WTC11 (cell line): ENCODE data around the gene LAP3.

Source experiments
- ATF6 ChIP-seq: sonication (generic); formaldehyde crosslinking; IDR thresholded peaks from 2 replicates; pipeline ENCODE4 v1.8.1; 2023; ENCODE audit warnings: mild to moderate bottlenecking, missing genetic modification reagents
- JUN ChIP-seq: sonication (generic); formaldehyde crosslinking; IDR thresholded peaks from 2 replicates; pipeline ENCODE4 v1.8.0; 2023; ENCODE audit warnings: mild to moderate bottlenecking, missing genetic modification reagents
- MLX ChIP-seq: sonication (generic); formaldehyde crosslinking; IDR thresholded peaks from 2 replicates; pipeline ENCODE4 v1.8.1; 2023; ENCODE audit warnings: mild to moderate bottlenecking, missing genetic modification reagents, moderate library complexity
- MXD4 ChIP-seq: fragments of 250-450 bp; sonication (Bioruptor Pico); IDR thresholded peaks from 2 replicates; pipeline ENCODE4 v1.8.0; 2021; ENCODE audit warnings: mild to moderate bottlenecking, moderate library complexity, borderline replicate concordance
- NR2C2 ChIP-seq: sonication (generic); formaldehyde crosslinking; IDR thresholded peaks from 2 replicates; pipeline ENCODE4 v1.8.0; 2022; ENCODE audit warnings: mild to moderate bottlenecking, missing genetic modification reagents
- ZBTB21 ChIP-seq: sonication (generic); formaldehyde crosslinking; IDR thresholded peaks from 2 replicates; pipeline ENCODE4 v1.8.1; 2023; ENCODE audit warnings: mild to moderate bottlenecking, missing genetic modification reagents, borderline replicate concordance
- ZSCAN18 ChIP-seq: fragments of 250-450 bp; sonication (Bioruptor Pico); IDR thresholded peaks from 2 replicates; pipeline ENCODE4 v2.1.2; 2022; ENCODE audit warnings: mild to moderate bottlenecking, moderate library complexity
- TF ChIP-seq, protein P1 (sequence below): sonication (generic); formaldehyde crosslinking; IDR thresholded peaks from 2 replicates; pipeline ENCODE4 v1.8.0; 2022; ENCODE audit warnings: mild to moderate bottlenecking, missing genetic modification reagents
- TF ChIP-seq, protein P2 (sequence below): sonication (generic); formaldehyde crosslinking; IDR thresholded peaks from 2 replicates; pipeline ENCODE4 v1.8.1; 2023; ENCODE audit warnings: mild to moderate bottlenecking, missing genetic modification reagents, moderate library complexity
- TF ChIP-seq, protein P3 (sequence below): fragments of 200-600 bp; IDR thresholded peaks from 2 replicates; pipeline ENCODE4 v1.8.0; 2022; ENCODE audit warnings: antibody characterized with exemption

- TF ChIP-seq, protein P1, sequence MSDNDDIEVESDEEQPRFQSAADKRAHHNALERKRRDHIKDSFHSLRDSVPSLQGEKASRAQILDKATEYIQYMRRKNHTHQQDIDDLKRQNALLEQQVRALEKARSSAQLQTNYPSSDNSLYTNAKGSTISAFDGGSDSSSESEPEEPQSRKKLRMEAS (CRISPR knock-in tag) = no peak
- TF ChIP-seq ZBTB21 = no peak
- TF ChIP-seq ATF6 (CRISPR knock-in tag) = no peak
- TF ChIP-seq, protein P2, sequence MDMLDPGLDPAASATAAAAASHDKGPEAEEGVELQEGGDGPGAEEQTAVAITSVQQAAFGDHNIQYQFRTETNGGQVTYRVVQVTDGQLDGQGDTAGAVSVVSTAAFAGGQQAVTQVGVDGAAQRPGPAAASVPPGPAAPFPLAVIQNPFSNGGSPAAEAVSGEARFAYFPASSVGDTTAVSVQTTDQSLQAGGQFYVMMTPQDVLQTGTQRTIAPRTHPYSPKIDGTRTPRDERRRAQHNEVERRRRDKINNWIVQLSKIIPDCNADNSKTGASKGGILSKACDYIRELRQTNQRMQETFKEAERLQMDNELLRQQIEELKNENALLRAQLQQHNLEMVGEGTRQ = no peak
- TF ChIP-seq, protein P3, sequence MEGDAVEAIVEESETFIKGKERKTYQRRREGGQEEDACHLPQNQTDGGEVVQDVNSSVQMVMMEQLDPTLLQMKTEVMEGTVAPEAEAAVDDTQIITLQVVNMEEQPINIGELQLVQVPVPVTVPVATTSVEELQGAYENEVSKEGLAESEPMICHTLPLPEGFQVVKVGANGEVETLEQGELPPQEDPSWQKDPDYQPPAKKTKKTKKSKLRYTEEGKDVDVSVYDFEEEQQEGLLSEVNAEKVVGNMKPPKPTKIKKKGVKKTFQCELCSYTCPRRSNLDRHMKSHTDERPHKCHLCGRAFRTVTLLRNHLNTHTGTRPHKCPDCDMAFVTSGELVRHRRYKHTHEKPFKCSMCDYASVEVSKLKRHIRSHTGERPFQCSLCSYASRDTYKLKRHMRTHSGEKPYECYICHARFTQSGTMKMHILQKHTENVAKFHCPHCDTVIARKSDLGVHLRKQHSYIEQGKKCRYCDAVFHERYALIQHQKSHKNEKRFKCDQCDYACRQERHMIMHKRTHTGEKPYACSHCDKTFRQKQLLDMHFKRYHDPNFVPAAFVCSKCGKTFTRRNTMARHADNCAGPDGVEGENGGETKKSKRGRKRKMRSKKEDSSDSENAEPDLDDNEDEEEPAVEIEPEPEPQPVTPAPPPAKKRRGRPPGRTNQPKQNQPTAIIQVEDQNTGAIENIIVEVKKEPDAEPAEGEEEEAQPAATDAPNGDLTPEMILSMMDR = no peak
- TF ChIP-seq ZSCAN18 = no peak
- TF ChIP-seq MXD4 (CRISPR knock-in tag) = no peak
- no peak for TF ChIP-seq NR2C2 (CRISPR knock-in tag)
- no peak for TF ChIP-seq MLX (CRISPR knock-in tag)
- TF ChIP-seq JUN (CRISPR knock-in tag) = no peak
These were observed 58.1 kb downstream of the LAP3 start for GRCh38 chr4:17635056-17635455.
